ENCODE results near the gene PXDN.

Gene PXDN

GRCh38 chr2:1662606-1663180 lies 81.6 kb downstream of the PXDN start:
- in situ Hi-C loops (cut with HindIII; ENCODE audit: low sequenced_read_pairs), result no loop called here
- no peak for TF ChIP-seq CTCF (IDR thresholded peaks at IDR 0.05; ENCODE audit: low read depth, low read length)
- no peak for DNase-seq (ENCODE audit: low read depth, low spot score)
- H3K4me3 ChIP-seq (ENCODE audit: low read depth, low read length), result no peak overlapping the region

- no peak for TF ChIP-seq CTCF (IDR thresholded peaks at IDR 0.05; ENCODE audit: low read depth, low read length)
- DNase-seq (ENCODE audit: low read depth, low spot score), result no peak
- in situ Hi-C loops (cut with HindIII; ENCODE audit: low sequenced_read_pairs), result no loop called here
- H3K4me3 ChIP-seq (ENCODE audit: low read depth, low read length), result no peak overlapping the region
Observed at GRCh38 chr2:1661891-1662605, 82.3 kb downstream of the PXDN start.

GRCh38 chr2:1660656-1661640 lies 83.4 kb downstream of the PXDN start:
- no peak for TF ChIP-seq CTCF (IDR thresholded peaks at IDR 0.05; ENCODE audit: low read depth, low read length)
- in situ Hi-C loops (cut with HindIII; ENCODE audit: low sequenced_read_pairs), result no loop called here
- H3K4me3 ChIP-seq (ENCODE audit: low read depth, low read length), result no peak overlapping the region
- DNase-seq (ENCODE audit: low read depth, low spot score), result no peak

- in situ Hi-C loops (cut with HindIII; ENCODE audit: low sequenced_read_pairs), result no loop called here
- no peak for DNase-seq (ENCODE audit: low read depth, low spot score)
- no peak overlapping the region for H3K4me3 ChIP-seq (ENCODE audit: low read depth, low read length)
- TF ChIP-seq CTCF (IDR thresholded peaks at IDR 0.05; ENCODE audit: low read depth, low read length), result no peak
Observed at GRCh38 chr2:1659951-1660565, 84.3 kb downstream of the PXDN start.

GRCh38 chr2:1658394-1659151 lies 85.7 kb downstream of the PXDN start:
- in situ Hi-C loops (cut with HindIII; ENCODE audit: low sequenced_read_pairs), result no loop called here
- no peak for TF ChIP-seq CTCF (IDR thresholded peaks at IDR 0.05; ENCODE audit: low read depth, low read length)
- H3K4me3 ChIP-seq (ENCODE audit: low read depth, low read length), result no peak overlapping the region
- DNase-seq (ENCODE audit: low read depth, low spot score), result no peak
